Heart left ventricle (tissue), 16 donors: ENCODE measurements around the gene USP6NL. TPM values are rescaled to one million over a fixed set of nuclear protein-coding genes. Genes with fewer than 3 reads are reported as not detected.

Source experiments
- ATAC-seq, 4 donors: fragments of 200-7000 bp; cut with Tn5 transposase; one replicate each; pipeline ENCODE4 v1.9.1; 2020 to 2022; ENCODE audit warnings: moderate library complexity in 4 of 4, mild to moderate bottlenecking in 3 of 4, moderate number of reproducible peaks in 1 of 4
- DNase-seq, 5 donors: peaks; one replicate each; pipeline ENCODE4 v3.0.0-alpha.2; 2020
- H3K27ac ChIP-seq, 12 donors: fragments of 200-600 bp; sonication (generic) in 4 of 12; one replicate each; pipeline versions ENCODE4 v1.5.0 to v1.8.0; 2016 to 2022; ENCODE audit warnings: mild to moderate bottlenecking in 2 of 12
- H3K27me3 ChIP-seq, 9 donors: fragments of 200-600 bp; sonication (generic) in 2 of 9; one replicate each; pipeline versions ENCODE4 v1.5.1 to v1.8.0; 2016 to 2022; ENCODE audit warnings: mild to moderate bottlenecking in 3 of 9
- H3K36me3 ChIP-seq, 9 donors: fragments of 200-600 bp; sonication (generic) in 2 of 9; one replicate each; pipeline versions ENCODE4 v1.5.0 to v1.8.0; 2018 to 2022; ENCODE audit warnings: mild to moderate bottlenecking in 2 of 9
- H3K4me1 ChIP-seq, 12 donors: fragments of 200-600 bp; sonication (generic) in 4 of 12; one replicate each; pipeline versions ENCODE4 v1.5.0 to v1.8.0; 2016 to 2022; ENCODE audit warnings: mild to moderate bottlenecking in 3 of 12
- H3K4me3 ChIP-seq, 12 donors: fragments of 200-600 bp; sonication (generic) in 4 of 12; one replicate each; pipeline versions ENCODE4 v1.5.0 to v1.8.0; 2017 to 2022; ENCODE audit warnings: mild to moderate bottlenecking in 9 of 12, moderate library complexity in 4 of 12
- H3K9me3 ChIP-seq, 12 donors: fragments of 200-600 bp; sonication (generic) in 4 of 12; one replicate each; pipeline versions ENCODE4 v1.5.0 to v1.8.0; 2016 to 2022; ENCODE audit warnings: mild to moderate bottlenecking in 1 of 12
- POLR2A ChIP-seq, 2 donors: fragments of 450-650 bp; IDR thresholded peaks; one replicate each; pipeline ENCODE4 v1.6.1; 2017; ENCODE audit warnings: antibody characterized with exemption in 2 of 2, mild to moderate bottlenecking in 2 of 2, moderate library complexity in 2 of 2
- WGBS, 4 donors: extraction: QIAGEN DNeasy Blood & Tissue Kit in 2 of 4; methylation state at CpG; one replicate each; pipeline versions ENCODE4 v1.1.5 to v1.1.7; 2013 to 2018; 5-methylcytosine and 5-hydroxymethylcytosine counted together
- intact Hi-C, 10 donors: fragments of 100-400 bp; cut with DNase I; formaldehyde crosslinking; loops; one replicate each; pipeline versions ENCODE4 v1.11.1 to v1.14.2; 2022
- polyA plus RNA-seq, 2 donors: library from polyadenylated mRNA; stranded (reverse); fragments of 200-250 nt; gene quantifications; one replicate each; pipeline ENCODE4 v1.2.3, GENCODE V29; 2013
- total RNA-seq, 9 donors: library from RNA; depleted of rRNA in 2 of 9; stranded (reverse); fragments of >200 nt in 2 of 9; fragmentation: NEBNext Ultra II Directional in 3 of 9; extraction: Animal tissue kit (Norgen Biotek cat#: 25700) in 3 of 9; gene quantifications; one replicate each; pipeline versions ENCODE4 v1.1.0 to v1.2.4, GENCODE V29; 2016 to 2023
- TF ChIP-seq, protein P1 (sequence below), 12 donors: fragments of 200-600 bp; sonication (generic) in 4 of 12; IDR thresholded peaks; one replicate each; pipeline versions ENCODE4 v1.5.0 to v1.8.0; 2018 to 2022; ENCODE audit warnings: antibody characterized with exemption in 12 of 12, mild to moderate bottlenecking in 5 of 12
- donor health status: ischemic (EF 13 %, LVEDD 7.1; RV severe dilation, severe dysfunction).
- donor health status: healthy with polysubstance abuse.
- donor health status: DM: no; HTN: yes; CAD: no.
- donor health status: DM: no; HTN: no; CAD: no.
- donor health status: ischemic (EF 25% LVEDD 6.9; RV normal size, moderate dysfunction).
- donor health status: ischemic (EF 25% LVEDD 5.7; RV mildly dilated, moderate dysfunction).
- donor health status: healthy.
- donor health status: DM: yes; HTN: yes; CAD: no.
- donor health status: ischemic (EF 35%, LVEDD 5.7; RV mildly dilated, moderate dysfunction).
- donor health status: nonischemic (EF 11% LVEDD 7.7; RV severe dilation, severe dysfunction).
- donor health status: DM: yes; HTN: yes; CAD: no.
- donor health status: PGD.
- donor health status: ischemic (EF 29% LVEDD 5.4; RV normal size, mild dysfunction).
- donor health status: nonischemic (EF 23%, LVEDD 6.1; RV moderate dilation, normal function).

The USP6NL gene
- total and polyA plus RNA-seq, 11 donors, result 1.3 to 12.2 (median 9.6) TPM

DNA sequence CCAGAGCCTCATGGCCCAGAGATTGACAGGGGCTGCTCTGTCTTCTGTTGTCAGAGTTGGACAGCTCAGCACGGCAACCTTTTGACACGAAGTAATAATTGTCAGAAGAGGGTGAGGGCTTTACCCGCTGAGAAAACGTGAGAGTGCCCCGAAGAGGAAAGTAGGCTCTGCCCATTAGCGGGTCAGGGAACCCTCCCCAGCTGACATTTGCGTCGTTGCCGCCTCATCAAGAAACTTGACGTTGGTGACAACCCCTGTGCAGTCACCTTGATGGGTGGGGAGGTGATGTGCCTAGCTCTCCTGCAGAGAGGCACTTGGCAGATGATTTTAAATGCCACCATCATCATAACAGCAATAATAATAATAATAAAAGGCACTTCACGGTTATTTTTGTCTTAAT lies 202.1 kb downstream of the USP6NL start:
- ATAC-seq, result no peak
- H3K36me3 ChIP-seq, result no peaks in the 10 kb centered on the region
- no peaks in the 10 kb centered on the region for H3K27me3 ChIP-seq
- peaks cover 0 to 7% (median 0%) of the 10 kb centered on the region in 12 donors for H3K4me1 ChIP-seq
- no peak overlapping the region for H3K27ac ChIP-seq
- no peak for DNase-seq
- intact Hi-C loops, result no loop called here
- TF ChIP-seq POLR2A (IDR thresholded peaks at IDR 0.05), result no peak
- TF ChIP-seq, protein P1, sequence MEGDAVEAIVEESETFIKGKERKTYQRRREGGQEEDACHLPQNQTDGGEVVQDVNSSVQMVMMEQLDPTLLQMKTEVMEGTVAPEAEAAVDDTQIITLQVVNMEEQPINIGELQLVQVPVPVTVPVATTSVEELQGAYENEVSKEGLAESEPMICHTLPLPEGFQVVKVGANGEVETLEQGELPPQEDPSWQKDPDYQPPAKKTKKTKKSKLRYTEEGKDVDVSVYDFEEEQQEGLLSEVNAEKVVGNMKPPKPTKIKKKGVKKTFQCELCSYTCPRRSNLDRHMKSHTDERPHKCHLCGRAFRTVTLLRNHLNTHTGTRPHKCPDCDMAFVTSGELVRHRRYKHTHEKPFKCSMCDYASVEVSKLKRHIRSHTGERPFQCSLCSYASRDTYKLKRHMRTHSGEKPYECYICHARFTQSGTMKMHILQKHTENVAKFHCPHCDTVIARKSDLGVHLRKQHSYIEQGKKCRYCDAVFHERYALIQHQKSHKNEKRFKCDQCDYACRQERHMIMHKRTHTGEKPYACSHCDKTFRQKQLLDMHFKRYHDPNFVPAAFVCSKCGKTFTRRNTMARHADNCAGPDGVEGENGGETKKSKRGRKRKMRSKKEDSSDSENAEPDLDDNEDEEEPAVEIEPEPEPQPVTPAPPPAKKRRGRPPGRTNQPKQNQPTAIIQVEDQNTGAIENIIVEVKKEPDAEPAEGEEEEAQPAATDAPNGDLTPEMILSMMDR (IDR thresholded peaks at IDR 0.05), result no peak
- peaks cover 0 to 27% (median 9%) of the 10 kb centered on the region in 12 donors for H3K9me3 ChIP-seq
- 68 to 78% (median 72%) methylated on average over 11 of the region's 11 CpGs for WGBS, 4 donors
- no peak overlapping the region for H3K4me3 ChIP-seq

DNA sequence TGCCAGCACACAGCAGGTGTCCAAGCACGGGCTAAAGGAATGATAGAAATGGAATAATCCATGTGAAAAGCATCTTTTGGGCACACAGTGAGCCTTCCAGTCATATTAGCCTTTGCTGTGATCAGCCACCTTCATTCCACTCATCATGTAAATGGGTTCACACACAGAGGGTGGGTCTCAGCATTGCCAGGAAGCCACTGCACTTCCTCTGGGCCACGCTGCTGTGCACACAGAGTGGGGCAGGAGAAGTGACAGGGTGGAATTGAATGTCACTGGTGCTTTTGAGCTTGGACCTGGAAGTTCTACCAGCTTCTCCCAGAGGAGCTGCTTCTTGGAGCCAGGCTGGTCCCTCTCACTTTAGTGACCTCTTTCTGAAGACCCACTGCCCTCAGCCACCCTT lies 203.5 kb downstream of the USP6NL start:
- Histone ChIP-seq H3K9me3 (peaks cover 0 to 22% (median 9%) of the 10 kb centered on the region in 12 donors), H3K36me3 (no peaks in the 10 kb centered on the region), H3K27ac (no peak overlapping the region), H3K27me3 (no peaks in the 10 kb centered on the region), H3K4me1 (peaks cover 0 to 7% (median 0%) of the 10 kb centered on the region in 12 donors), H3K4me3 (no peak overlapping the region)
- no peak for ATAC-seq
- 63 to 87% (median 75%) methylated on average over 2 of the region's 2 CpGs for WGBS, 4 donors
- intact Hi-C loops, result no loop called here
- no peak for TF ChIP-seq POLR2A (IDR thresholded peaks at IDR 0.05)
- TF ChIP-seq, protein P1 (IDR thresholded peaks at IDR 0.05), result no peak
- no peak for DNase-seq

DNA sequence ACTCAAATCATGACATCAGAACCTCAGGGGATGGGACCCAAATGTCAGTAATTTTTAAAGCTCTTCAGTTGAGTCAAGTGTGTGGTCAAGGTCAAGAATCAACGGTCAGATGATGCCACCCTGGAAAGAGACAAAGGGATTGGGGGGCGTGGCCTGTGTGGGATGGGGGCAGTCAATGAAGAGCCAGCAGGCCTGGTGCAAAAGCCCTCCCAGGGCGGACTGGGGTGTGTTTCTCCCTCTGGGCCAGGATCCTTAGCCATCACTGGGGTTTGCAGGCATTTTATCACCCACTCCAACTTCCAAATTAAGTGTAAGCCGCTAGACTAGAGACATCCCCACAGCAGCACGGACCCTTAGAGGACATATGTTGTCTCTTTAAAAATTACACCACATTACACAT lies 204.7 kb downstream of the USP6NL start:
- intact Hi-C loops, result no loop called here
- 88 to 93% (median 90%) methylated on average over 5 of the region's 5 CpGs for WGBS, 4 donors
- ATAC-seq, result no peak
- H3K36me3 ChIP-seq, result no peaks in the 10 kb centered on the region
- no peaks in the 10 kb centered on the region for H3K27me3 ChIP-seq
- peaks cover 0 to 12% (median 0%) of the 10 kb centered on the region in 12 donors for H3K4me1 ChIP-seq
- H3K4me3 ChIP-seq, result no peak overlapping the region
- H3K27ac ChIP-seq, result no peak overlapping the region
- H3K9me3 ChIP-seq, result peaks cover 0 to 14% (median 0%) of the 10 kb centered on the region in 12 donors
- no peak for DNase-seq
- TF ChIP-seq, protein P1 (IDR thresholded peaks at IDR 0.05), result no peak

DNA sequence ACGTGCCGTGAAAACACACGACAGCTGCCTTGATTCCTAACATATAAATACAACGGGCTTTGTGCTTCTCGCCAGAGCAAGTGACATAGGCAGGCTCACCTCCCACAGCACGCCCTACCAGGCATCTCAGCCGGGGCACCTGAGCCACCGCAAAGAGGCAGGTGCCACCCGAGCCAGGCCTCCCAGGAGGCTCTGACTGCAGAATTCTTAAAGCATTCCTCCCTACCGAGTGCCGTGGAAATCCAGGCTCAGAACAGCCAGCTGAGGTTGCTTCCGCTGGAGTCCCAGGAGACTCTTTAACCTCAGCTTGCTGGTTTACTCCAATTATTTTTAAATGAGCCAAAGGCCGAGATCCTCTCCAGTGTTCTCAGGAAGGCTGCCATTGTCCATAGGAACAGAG lies 206.5 kb downstream of the USP6NL start:
- H3K9me3 ChIP-seq, result peaks cover 0 to 4% (median 0%) of the 10 kb centered on the region in 12 donors
- peaks cover 0 to 12% (median 0%) of the 10 kb centered on the region in 12 donors for H3K4me1 ChIP-seq
- intact Hi-C loops, result no loop called here
- DNase-seq (peak in 2 of 5 donors; percentile 32 to 34), ATAC-seq (peak in 2 of 4 donors; percentile 42 to 45)
- H3K36me3 ChIP-seq, result no peaks in the 10 kb centered on the region
- WGBS, 4 donors, result 35 to 66% (median 45%) methylated on average over 10 to 13 of the region's 13 CpGs
- TF ChIP-seq POLR2A (IDR thresholded peaks at IDR 0.05), result no peak
- TF ChIP-seq, protein P1 (IDR thresholded peaks at IDR 0.05), result no peak
- no peaks in the 10 kb centered on the region for H3K27me3 ChIP-seq
- H3K4me3 ChIP-seq, result no peak overlapping the region
- peak overlapping the region in 1 of 12 donors; percentile 29 for H3K27ac ChIP-seq

Other genes with a start within 250 kb of the USP6NL start
- 100 to 1,000 TPM in 3 of 9 donors, 10 to 100 TPM in 6; 36.8 to 554 (median 66.1) TPM for gene ECHDC3, start 130.7 kb upstream of the USP6NL start, total RNA-seq
- gene ECHDC3, start 130.7 kb upstream of the USP6NL start, polyA plus RNA-seq, result 100 to 1,000 TPM in 1 of 2 donors, 10 to 100 TPM in 1; 30.2 to 115 TPM
- 1 to 10 TPM in 4 of 9 donors, under 1 TPM in 5; 0.58 to 3.3 (median 0.84) TPM for gene PROSER2, start 211.7 kb upstream of the USP6NL start, total RNA-seq
- under 1 TPM; 0.38 to 0.78 TPM for gene PROSER2, start 211.7 kb upstream of the USP6NL start, polyA plus RNA-seq